ENCODE measurements around the gene GSDMA.

GSDMA gene

DNA sequence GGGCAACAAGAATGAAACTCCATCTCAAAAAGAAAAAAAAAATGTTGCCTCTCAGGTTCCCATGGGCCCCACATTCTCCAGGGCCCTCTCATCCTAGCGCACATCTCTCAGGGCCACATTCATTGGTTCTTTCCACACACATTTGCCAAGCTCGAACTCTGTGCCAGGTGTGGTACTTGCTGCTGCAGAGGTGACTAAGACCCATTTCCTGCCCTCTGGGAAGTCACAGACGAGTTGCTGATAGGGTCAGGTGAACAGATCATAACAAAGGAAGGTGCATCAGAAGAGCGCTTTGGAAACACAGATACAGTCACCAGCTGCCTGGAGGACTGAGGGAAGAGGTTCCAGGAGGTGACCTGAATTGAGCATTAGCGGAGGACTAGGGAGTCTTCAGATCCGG lies 1.0 kb downstream of the GSDMA start:
- no peak for DNase-seq

DNA sequence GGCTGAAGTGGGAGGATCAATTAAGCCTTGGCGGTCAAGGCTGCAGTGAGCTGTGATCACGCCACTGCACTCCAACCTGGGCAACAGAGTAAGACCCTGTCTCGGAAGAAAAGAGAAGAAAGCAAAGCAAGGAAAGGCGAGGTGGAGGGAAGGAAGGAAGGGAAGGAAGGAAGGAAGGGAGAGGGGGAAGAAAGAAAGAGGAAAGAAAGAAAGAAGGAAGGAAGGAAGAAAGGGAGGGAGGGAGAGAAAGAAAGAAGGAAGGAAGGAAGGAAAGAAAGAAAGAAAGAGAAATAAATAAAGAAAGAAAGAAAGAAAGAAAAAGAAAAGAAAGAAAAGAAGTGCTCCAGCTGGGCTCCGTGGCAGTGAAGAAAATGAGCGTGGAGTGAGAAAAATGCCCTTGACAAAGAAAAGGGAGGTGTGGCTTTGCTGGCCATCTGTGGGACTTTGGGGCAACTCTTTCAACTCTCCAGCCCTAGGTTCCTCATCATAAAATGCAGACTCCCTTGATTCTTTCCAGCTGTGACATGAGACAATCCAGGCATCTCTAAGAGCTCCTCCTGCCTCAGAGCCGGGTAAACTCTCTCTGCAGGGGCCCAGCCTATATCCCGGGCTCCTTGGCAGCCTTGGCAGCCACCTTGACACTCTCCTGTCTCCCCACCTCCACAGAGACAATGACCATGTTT lies 2.4 kb downstream of the GSDMA start:
- DNase-seq: no peak

DNA sequence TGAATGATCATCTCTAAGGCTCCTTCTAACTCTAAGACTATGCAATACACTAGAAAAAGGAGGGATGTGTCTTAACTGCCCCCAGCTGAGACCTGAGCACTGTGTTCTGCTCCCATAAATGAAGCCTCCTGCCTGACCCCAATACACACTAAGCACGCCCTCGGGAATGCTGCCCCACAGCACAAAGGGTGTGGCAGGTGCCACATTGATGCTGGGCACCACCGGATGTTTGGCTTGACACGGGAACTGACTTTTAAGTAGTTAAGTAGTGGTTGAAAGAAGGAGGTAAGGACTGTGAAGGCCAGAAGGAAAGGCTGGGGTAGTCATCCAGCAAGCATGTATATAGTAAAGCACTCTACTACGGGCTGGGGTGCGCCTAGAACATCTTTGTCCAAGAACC lies 4.0 kb downstream of the GSDMA start:
- no peak for DNase-seq

DNA sequence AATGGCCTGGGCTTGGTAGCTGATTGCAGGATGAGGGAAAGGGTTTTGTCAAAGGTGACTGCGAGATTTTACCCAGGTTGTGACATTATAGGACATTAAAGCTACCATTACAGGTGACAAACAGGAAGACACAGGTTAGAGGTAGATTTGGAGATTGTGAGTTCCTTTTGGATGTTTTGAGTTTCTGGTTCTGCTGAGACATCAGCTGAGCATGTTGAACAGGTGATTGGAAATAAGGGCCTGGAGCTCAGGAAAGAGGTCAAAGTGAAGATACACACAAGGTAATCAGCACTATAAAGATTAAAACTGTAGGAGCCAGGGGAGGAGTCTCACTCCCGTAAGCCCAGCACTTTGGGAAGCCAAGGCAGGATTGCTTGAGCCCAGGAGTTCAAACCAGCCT lies 6.0 kb downstream of the GSDMA start:
- no peak for DNase-seq

DNA sequence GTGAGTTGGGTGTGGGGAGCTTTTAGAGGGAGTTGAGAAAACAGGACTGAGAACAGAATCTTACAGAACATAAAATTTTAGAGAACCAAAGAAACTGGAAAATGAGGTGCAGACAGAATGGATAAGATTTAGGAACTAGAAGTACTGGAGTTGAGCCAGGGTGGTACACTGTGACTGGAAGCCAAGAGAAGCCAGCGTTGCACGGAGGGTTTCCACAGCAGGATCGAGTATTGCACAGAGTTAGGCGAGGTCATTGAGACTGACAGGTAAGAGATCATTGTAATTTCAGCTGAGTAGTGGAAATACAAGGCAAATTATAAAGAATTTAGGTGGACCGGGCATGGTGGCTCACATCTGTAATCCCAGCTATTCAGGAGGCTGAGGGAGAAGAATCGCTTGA lies 6.6 kb downstream of the GSDMA start:
- DNase-seq: no peak

DNA sequence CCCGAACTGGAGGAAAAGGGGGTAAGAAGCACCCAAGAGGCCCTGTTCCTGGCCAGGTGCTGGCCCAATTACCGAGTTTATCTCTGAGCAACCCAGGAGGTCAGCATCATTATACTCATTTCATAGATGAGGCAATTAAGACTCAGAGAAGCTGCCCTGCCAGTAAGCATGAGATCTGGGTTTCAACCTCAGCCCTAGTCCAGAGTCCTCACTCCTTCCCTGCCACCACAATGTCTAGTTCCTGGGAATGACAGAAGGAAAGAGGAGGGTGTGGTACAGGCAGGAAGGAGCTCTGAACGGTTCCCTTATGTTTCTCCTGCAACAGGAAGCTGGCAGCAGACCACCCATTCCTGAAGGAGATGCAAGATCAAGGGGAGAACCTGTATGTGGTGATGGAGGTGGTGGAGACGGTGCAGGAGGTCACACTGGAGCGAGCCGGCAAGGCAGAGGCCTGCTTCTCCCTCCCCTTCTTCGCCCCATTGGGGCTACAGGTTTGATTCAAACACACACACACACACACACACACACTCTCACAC lies 7.4 kb downstream of the GSDMA start:
- no peak for DNase-seq

DNA sequence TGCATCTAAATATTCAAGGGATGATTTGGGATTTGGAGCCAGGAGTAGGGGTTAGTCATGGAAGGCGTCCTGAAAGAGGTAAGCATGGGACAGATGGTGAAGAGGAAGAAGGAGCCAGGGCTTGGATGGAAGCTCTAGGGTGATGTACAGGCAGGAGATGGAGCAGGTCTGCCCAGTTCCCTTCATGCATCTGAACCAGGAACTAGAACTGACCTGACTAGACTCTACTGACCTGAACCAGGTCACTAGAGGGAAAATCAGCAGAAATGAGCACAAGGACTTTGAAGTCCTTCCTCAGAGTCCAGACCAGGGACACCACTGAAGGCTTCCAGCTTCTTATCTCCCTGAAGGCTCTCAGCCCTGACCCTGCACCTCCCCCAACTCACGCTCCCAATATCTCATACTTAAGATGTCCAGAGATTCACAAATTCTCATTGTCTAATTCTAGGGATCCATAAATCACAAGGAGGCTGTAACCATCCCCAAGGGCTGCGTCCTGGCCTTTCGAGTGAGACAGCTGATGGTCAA lies 8.3 kb downstream of the GSDMA start:
- DNase-seq: no peak

DNA sequence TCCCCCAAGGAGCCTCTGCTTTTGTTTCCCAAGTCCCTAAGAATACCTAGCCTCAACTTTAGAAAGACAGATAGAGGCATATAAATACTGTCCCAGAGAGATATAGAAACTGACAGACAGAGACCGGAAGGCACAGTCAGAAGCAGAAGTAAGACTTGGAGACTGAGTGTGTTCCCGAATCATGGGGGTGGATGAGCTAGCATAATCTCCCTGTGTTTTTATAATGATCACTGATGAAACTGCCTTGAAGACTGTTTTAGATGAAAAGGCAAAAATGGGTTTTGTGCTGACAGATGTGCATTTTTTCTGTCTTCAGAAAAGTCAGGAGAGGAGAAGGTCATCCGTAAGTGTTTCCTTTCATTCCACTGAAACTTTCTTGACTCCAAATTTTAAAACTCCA lies 9.5 kb downstream of the GSDMA start:
- no peak for DNase-seq

DNA sequence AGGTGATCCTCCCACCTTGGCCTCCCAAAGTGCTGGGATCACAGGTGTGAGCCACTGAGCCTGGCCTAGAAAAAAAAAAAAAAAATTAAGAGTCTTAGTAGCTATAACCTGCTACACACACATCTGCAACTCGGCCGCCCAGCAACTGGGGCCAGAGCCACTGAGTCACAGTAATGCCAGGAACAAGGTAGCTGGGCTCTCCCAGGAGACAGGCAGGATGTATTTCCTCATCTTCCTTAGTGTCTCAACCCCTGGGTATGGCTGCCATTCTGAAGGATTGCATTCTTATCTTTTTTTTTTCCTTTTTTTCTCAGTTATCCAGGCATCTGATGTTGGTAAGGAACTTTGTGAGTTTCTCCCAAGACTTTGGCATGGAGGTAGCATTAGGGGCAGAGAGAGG lies 10.7 kb downstream of the GSDMA start:
- no peak for DNase-seq

DNA sequence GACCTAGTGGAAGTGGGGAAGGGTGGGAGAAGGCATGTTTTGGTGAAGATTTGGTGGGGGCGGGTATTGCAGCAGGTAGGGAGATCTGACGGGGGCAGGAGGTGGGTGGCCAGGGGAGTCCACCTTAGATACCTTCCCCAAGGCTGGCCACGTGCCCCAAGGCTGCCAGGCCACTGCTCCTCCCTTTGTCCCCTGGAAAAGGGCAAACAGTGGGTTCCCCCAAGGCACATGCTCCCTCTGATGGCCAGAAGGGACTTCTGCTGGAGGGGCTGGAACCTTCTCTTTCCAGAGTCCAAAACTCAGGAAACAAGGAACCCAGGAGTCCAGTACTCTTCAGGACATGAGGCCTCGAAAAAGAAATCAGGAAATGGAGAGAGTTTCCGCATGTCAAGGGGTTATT lies 11.6 kb downstream of the GSDMA start:
- no peak for DNase-seq

DNA sequence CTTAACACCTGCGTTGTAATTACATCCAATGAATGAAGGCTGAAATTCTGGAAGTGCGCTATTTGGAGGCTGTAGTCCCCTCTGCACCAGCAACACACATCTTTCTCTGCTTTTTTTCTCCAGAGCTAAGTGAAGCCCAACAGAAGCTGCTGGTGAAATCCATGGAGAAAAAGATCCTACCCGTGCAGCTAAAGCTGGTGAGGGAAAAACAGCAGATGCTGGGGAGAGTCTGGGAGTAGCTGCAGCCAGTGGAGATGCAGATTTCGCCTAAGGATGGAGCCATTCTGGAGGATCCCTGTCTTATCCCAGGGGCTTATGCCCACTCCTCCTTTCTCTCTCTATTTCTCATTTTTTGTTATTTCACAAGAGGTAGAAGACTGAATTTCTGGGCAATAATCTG lies 13.0 kb downstream of the GSDMA start:
- DNase-seq: no peak

DNA sequence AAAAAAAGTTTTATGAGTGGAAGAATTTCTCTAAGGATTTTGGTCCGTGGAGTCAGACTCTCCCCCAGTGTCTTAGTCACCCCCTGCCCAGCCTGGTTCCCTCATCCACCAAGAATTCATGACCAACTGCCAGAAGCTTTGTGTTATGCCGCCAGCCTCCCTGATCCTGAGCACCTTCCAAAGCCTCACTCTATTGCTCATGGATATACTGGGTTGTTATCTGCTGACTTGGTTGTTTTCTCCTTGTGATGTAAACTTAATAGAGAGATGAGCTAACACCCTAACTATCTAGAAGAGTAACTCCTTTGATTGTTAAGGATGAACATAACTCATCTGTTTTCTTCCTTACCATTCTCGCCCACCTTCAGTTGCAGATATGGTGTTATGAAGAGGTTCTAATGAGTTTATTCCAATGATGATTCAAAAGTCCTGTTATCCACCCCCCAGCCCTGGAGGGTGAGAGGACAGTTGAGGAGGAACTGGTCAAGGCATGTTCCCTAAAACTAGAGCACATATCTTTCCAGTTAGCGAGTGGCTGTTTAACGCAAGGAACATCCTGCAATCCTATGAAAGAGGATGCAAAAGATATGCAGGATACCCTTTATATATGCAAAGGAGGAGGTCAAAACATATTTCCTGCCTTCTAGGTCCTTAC lies 16.3 kb downstream of the GSDMA start:
- no peak for DNase-seq

DNA sequence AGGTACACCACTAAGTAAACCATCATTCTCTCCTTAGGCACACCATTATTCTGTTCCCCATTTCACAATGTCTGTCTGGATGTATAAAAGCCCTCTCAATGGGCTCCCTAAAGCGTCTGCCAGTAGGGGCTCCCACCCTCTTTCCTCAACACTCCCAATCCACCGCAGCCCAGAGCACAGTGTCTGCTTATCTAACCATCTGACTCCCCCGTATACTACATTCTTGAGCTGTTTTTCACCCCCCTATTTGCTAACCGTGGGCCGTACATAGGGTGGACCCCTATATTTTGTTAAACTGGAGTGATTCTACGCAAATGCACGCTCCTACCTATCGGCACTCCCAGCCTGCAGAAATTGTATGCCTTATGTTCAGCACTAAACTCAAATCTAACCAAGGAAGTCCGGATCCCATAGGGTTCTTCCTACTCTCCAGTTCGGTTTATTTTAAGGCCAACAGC lies 17.1 kb downstream of the GSDMA start:
- peak; percentile 49 for DNase-seq

DNA sequence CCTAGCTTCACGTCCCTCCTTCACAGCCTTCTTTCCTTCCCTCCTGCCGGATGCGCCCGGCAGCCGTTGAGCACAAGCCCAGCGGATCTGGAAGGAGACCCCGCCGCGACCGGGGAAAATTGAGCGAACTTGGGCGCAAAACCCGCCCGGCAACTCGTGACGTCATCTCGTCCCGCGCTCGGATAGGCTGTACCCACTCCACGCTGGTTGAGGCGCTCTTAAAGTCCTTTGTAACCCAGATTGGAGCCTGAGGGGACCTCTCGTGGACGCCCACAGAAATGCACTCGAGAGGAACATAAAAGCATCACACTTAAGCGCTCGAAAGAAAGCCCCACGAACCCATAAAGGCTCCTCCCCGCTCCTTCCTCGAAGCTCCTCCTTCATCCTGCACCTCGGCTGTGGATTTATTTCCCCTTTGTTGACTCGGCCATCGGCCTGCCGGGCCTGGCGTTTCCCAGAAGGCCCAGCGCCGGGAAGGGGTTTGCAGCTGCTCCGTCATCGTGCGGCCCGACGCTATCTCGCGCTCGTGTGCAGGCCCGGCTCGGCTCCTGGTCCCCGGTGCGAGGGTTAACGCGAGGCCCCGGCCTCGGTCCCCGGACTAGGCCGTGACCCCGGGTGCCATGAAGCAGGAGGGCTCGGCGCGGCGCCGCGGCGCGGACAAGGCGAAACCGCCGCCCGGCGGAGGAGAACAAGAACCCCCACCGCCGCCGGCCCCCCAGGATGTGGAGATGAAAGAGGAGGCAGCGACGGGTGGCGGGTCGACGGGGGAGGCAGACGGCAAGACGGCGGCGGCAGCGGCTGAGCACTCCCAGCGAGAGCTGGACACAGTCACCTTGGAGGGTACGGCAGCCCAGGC lies 17.8 kb downstream of the GSDMA start, which contains the start of gene PSMD3:
Gene PSMD3, plus strand, starts transcription at position 457 of the 856 bp plus-strand sequence. Its CDS starts 164 bp downstream, at position 621.
- peak; percentile 98 for DNase-seq

DNA sequence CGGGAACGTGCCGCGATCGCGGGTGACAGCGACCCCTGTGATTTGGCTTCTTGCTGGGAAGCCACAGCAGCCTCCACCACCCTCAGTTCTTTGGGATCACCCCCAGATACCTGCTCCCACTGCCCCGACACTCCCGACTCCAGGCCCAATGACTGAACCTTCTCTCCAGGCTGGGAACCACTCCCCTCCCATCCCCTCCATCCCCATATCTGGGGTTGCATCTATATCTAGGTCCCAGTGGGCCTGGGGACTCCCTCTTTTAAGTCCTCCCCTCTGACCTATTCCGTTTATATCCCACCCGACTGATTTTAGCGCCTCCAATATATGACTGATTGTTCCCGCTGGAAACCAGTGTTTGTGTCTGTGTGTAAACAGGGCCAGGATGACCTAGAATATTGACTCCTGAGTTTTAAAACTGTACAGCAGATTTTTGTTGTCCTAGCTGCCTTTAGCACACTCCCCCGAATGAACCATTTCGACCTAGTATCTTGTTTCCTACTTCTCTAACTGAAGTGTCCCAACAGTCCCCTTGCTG lies 18.5 kb downstream of the GSDMA start:
- no peak for DNase-seq

DNA sequence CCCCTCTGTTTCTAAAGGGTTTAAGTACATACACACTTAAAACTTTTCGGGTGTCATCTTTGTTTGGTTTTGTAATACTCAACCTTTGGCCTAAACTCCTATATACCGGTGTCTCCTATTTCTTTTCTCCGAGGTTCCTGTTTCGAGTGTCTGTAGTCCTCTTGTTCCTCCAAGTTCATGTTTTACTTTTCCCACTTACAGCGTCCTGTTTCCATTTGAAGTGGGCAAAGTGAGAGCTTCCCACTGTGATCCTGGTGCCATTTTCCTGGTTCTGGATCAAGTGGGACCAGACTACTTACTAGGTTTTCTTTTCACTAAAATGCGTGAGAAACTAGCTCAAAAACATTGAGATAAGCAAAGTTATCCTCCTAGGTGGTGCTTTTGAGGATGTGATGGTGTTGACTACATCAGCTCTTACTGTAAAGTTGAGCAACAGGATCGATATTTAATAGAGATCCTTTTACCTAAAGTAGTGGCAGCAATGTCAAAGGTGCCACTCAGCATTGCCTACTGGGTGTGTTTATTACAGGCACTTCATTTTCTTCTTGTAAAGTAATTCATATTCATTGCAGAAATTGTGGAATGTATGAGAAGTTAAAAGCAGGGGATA lies 19.1 kb downstream of the GSDMA start:
- DNase-seq: peak; percentile 6

DNA sequence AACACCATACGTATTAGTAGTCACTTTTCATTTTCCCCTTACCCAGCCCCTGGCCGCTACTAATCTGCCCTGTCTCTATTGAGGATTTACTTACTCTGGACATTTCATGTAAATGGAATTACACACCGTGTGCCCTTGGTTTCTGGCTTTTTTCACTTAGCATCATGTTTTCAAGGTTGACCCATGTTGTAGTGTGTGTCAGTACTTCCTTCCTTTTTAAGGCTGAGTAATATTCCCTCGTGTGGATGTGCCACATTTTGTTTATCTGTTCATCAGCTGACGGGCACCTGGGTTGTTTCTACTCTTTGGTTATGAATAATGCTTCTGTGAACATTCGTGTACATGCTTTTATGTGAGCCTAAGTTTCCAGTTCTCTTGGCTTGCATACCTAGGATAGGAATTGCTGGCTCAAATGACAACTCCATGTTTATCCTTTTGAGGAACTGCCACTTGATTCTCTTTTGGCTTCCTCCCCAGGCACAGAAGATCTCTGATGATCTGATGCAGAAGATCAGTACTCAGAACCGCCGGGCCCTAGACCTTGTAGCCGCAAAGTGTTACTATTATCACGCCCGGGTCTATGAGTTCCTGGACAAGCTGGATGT lies 25.5 kb downstream of the GSDMA start:
- DNase-seq: no peak

DNA sequence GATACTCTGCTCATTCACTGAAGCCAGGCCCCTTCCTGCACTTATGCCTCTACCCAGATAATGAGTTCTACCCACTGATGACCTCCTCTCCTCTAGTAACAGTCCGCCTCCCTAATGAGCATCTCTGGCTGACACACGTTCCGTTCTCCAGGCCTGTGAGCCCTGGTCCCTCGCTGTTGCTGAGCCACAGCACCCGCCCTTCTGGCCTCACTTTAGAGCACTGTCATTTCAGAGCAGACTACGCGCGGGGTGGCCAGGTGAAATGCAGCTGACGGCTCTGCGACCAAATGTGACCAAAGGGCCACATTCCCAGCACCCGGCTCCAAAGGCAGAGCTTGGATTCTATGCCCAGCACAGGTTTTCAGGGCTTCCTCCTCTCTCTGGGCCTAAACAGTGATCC lies 31.6 kb downstream of the GSDMA start:
- DNase-seq: no peak

DNA sequence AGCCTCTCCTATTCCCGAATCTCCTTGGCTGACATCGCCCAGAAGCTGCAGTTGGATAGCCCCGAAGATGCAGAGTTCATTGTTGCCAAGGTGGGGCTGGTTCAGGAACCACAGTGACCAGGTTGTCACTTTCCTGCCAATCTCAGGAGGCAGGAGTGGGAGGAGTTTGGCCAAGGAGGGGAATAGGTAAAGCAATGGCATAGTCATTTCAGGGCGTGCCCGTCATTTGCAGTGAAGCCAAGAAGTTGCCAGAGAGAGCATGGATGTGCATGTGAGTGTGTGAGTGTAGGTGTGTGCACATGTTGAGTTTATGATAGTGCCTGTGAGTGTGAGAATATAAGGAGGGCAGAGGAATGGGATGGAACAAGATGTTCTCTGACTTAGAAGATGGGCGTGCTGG lies 32.6 kb downstream of the GSDMA start:
- no peak for DNase-seq

DNA sequence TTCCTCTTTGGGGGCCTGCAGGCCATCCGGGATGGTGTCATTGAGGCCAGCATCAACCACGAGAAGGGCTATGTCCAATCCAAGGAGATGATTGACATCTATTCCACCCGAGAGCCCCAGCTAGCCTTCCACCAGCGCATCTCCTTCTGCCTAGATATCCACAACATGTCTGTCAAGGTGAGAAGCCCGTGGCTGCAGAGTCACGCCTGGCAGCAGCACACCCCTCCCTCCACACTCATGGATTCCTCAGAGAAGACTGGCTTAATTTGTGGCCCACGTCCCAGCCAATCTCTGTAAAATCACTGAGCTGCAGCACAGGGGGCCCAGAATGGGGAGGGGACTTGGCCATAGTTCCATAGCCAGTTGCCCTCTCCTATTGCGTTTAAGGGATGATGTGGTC lies 33.4 kb downstream of the GSDMA start:
- DNase-seq: no peak

DNA sequence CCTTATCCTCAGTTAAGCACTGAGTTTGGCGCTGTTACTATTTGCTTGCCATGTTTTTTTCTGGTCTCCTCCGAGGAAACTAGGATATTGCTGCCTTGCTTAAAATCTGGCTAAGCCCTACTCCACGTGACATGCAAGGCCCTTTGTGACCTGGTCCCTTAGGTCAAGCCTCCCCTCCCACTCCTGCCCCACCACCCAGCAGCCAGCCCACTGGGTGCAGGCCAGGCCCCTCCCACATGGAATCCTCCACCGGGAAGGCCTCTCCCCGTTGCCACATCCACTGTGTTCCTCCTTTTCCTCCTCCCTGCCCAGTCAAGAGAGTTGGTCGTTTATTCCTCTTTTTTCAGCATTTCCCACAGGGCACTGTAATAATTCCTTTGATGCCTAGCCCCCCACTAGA lies 34.0 kb downstream of the GSDMA start:
- DNase-seq: no peak

DNA sequence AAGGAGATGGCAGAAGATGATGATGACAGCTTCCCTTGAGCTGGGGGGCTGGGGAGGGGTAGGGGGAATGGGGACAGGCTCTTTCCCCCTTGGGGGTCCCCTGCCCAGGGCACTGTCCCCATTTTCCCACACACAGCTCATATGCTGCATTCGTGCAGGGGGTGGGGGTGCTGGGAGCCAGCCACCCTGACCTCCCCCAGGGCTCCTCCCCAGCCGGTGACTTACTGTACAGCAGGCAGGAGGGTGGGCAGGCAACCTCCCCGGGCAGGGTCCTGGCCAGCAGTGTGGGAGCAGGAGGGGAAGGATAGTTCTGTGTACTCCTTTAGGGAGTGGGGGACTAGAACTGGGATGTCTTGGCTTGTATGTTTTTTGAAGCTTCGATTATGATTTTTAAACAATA lies 34.7 kb downstream of the GSDMA start:
- DNase-seq: no peak

Measured in GF-D8 (cell line).